IMR-90 (cell line): ENCODE measurements around the gene TSBP1. TPM values are rescaled to one million over a fixed set of nuclear protein-coding genes. Genes with fewer than 3 reads are reported as not detected.
"Not testable (repeated sequence)": the region's sequence is repeated elsewhere in the genome, so short reads cannot be mapped to it uniquely, and the experiment has no call there.

Experiments
- ATAC-seq: fragments of 200-7000 bp; cut with Tn5 transposase; 2 replicates; pipeline ENCODE4 v1.9.1; 2020; ENCODE audit warnings: low read depth, mild to moderate bottlenecking, moderate library complexity
- BruUV-seq: library from RNA; stranded (reverse); fragments of 400-500 nt; replicated peaks from 2 replicates; lab custom pipeline; 2021; lab: Mats Ljungman, UMichigan
- CTCF ChIA-PET: fragments of 300-600 bp; formaldehyde crosslinking; extraction: SDS; loops from one replicate; lab custom pipeline; 2021; ENCODE audit warnings: antibody characterized with exemption; lab: Yijun Ruan, JAX
- POLR2A ChIA-PET: fragments of 300-600 bp; sonication (Branson Sonifier 250); formaldehyde crosslinking; loops from one replicate; lab custom pipeline; 2022; ENCODE audit warnings: antibody characterized with exemption; ENCODE audit not compliant: unreplicated experiment; lab: Charles Lee
- DNase-seq: peaks from one replicate; pipeline ENCODE4 v3.0.0; 2013
- H2AFZ ChIP-seq: replicated peaks from 2 replicates; pipeline ENCODE3; 2013; ENCODE audit warnings: low read length, mild to moderate bottlenecking; ENCODE audit not compliant: poor library complexity
- H2AK5ac ChIP-seq: 2 replicates; pipeline ENCODE4 v1.6.1; 2013; ENCODE audit warnings: low read depth, low read length, inconsistent platforms
- H2AK9ac ChIP-seq: replicated peaks from 2 replicates; pipeline ENCODE3; 2013; ENCODE audit warnings: mild to moderate bottlenecking, low read depth, low read length, moderate library complexity; ENCODE audit not compliant: poor library complexity
- H2BK120ac ChIP-seq: 2 replicates; pipeline ENCODE4 v1.6.1; 2013; ENCODE audit warnings: low read depth, low read length, inconsistent platforms
- H2BK15ac ChIP-seq: 3 replicates; pipeline ENCODE4 v1.6.1; 2013; ENCODE audit warnings: low read depth, low read length, inconsistent platforms
- H2BK20ac ChIP-seq: 2 replicates; pipeline ENCODE4 v1.6.1; 2013; ENCODE audit warnings: low read depth, mild to moderate bottlenecking, inconsistent platforms, low read length, moderate library complexity
- H2BK5ac ChIP-seq: 2 replicates; pipeline ENCODE4 v1.6.1; 2013; ENCODE audit warnings: mild to moderate bottlenecking, low read depth, low read length, inconsistent platforms; ENCODE audit not compliant: poor library complexity, severe bottlenecking
- H3K14ac ChIP-seq: replicated peaks from 2 replicates; pipeline ENCODE4 v1.6.1; 2013; ENCODE audit warnings: low read depth, low read length, inconsistent platforms
- H3K18ac ChIP-seq: 2 replicates; pipeline ENCODE4 v1.6.1; 2013; ENCODE audit warnings: low read depth, low read length, control low read depth
- H3K23ac ChIP-seq: 2 replicates; pipeline ENCODE4 v1.6.1; 2013; ENCODE audit warnings: low read depth, low read length, inconsistent platforms
- H3K27ac ChIP-seq: 2 replicates; pipeline ENCODE4 v1.5.1; 2013; ENCODE audit warnings: mild to moderate bottlenecking, control low read depth, low read length; ENCODE audit not compliant: insufficient read depth
- H3K27me3 ChIP-seq: 2 replicates; pipeline ENCODE4 v1.6.1; 2013; ENCODE audit warnings: low read length; ENCODE audit not compliant: control insufficient read depth, insufficient read depth
- H3K36me3 ChIP-seq: 2 replicates; pipeline ENCODE4 v1.6.1; 2013; ENCODE audit warnings: low read length, mixed read lengths; ENCODE audit not compliant: control insufficient read depth, insufficient read depth
- H3K4ac ChIP-seq: 2 replicates; pipeline ENCODE4 v1.6.1; 2013; ENCODE audit warnings: low read depth, low read length, inconsistent platforms
- H3K4me1 ChIP-seq: 2 replicates; pipeline ENCODE4 v1.6.1; 2013; ENCODE audit warnings: low read length, mixed read lengths; ENCODE audit not compliant: control insufficient read depth, insufficient read depth
- H3K4me2 ChIP-seq: 2 replicates; pipeline ENCODE4 v1.6.1; 2013; ENCODE audit warnings: low read depth, mild to moderate bottlenecking, control low read depth, low read length, moderate library complexity
- H3K4me3 ChIP-seq: 2 replicates; pipeline ENCODE4 v1.5.1; 2013; ENCODE audit warnings: low read depth, mild to moderate bottlenecking, control low read depth, low read length, moderate library complexity; ENCODE audit not compliant: insufficient read depth
- H3K56ac ChIP-seq: 2 replicates; pipeline ENCODE4 v1.6.1; 2013; ENCODE audit warnings: low read length, inconsistent platforms; ENCODE audit not compliant: insufficient read depth; ENCODE audit errors: extremely low read depth
- H3K79me1 ChIP-seq, 2 experiments: 2 replicates each; pipeline ENCODE4 v1.6.1; 2013; ENCODE audit warnings: low read length in 2 of 2, inconsistent platforms in 1 of 2, low read depth in 1 of 2
- H3K9ac ChIP-seq: 2 replicates; pipeline ENCODE4 v1.6.1; 2013; ENCODE audit warnings: low read depth, low read length, control low read depth
- H3K9me1 ChIP-seq: 2 replicates; pipeline ENCODE4 v1.6.1; 2013; ENCODE audit warnings: low read length, inconsistent platforms; ENCODE audit not compliant: insufficient read depth
- H3K9me3 ChIP-seq: 2 replicates; pipeline ENCODE4 v1.6.1; 2013; ENCODE audit warnings: low read length; ENCODE audit not compliant: control insufficient read depth, insufficient read depth
- H4K20me1 ChIP-seq: 2 replicates; pipeline ENCODE4 v1.6.1; 2013; ENCODE audit warnings: low read length, inconsistent platforms; ENCODE audit not compliant: insufficient read depth
- H4K5ac ChIP-seq: 2 replicates; pipeline ENCODE4 v1.6.1; 2013; ENCODE audit warnings: mild to moderate bottlenecking, low read depth, low read length, control low read depth
- H4K8ac ChIP-seq, 2 experiments: 2 replicates each; pipeline ENCODE4 v1.6.1; 2013; ENCODE audit warnings: low read depth in 2 of 2, low read length in 2 of 2, control low read depth in 1 of 2, inconsistent platforms in 1 of 2
- H4K91ac ChIP-seq: 2 replicates; pipeline ENCODE4 v1.6.1; 2013; ENCODE audit warnings: low read depth, low read length, inconsistent platforms; ENCODE audit not compliant: insufficient read depth
- RAD21 ChIP-seq: IDR thresholded peaks from 2 replicates; pipeline ENCODE4 v1.6.1; 2012; ENCODE audit warnings: low read length, improper control_type of control experiment
- RFX5 ChIP-seq: IDR thresholded peaks from 2 replicates; pipeline ENCODE4 v1.8.0; 2012; ENCODE audit warnings: low read depth, mild to moderate bottlenecking, low read length, moderate library complexity
- SMC3 ChIP-seq: fragments of 150-350 bp; IDR thresholded peaks from 2 replicates; pipeline ENCODE4 v1.6.1; 2016; ENCODE audit warnings: low read depth, mild to moderate bottlenecking, antibody characterized with exemption, low read length, moderate library complexity
- WGBS, 2 experiments: methylation state at CpG; one replicate each; pipeline versions ENCODE4 v1.1.5 to v1.1.7; 2013; ENCODE audit warnings: missing lambda C conversion rate in 2 of 2; ENCODE audit not compliant: insufficient read length in 1 of 2; ENCODE audit errors: extremely low coverage in 2 of 2; 5-methylcytosine and 5-hydroxymethylcytosine counted together
- dilution Hi-C: fragments of 300-500 bp; cut with HindIII; formaldehyde crosslinking; loops from one replicate; pipeline ENCODE4 v1.14.3; 2018; ENCODE audit warnings: low sequenced_read_pairs; ENCODE audit not compliant: unreplicated experiment
- in situ Hi-C: fragments of 300-500 bp; cut with MboI; formaldehyde crosslinking; loops from 3 replicates; pipeline ENCODE4 v1.14.3; 2019; ENCODE audit warnings: low sequenced_read_pairs, inconsistent platforms, mixed read lengths
- intact Hi-C: fragments of 100-400 bp; cut with micrococcal nuclease; formaldehyde crosslinking; loops from 2 replicates; pipeline ENCODE4 v1.10.0; 2022
- polyA plus RNA-seq, 3 experiments: library from polyadenylated mRNA; depleted of rRNA; stranded (reverse); fragments of >200 nt; gene quantifications; 2 replicates each; pipeline ENCODE4 v1.2.3, GENCODE V29; 2012; ENCODE audit warnings: low replicate concordance in 1 of 3
- total RNA-seq: library from RNA; depleted of rRNA; stranded (reverse); fragments of >200 nt; gene quantifications from 2 replicates; pipeline ENCODE4 v1.2.3, GENCODE V29; 2012
- TF ChIP-seq, protein P1 (sequence below): fragments of 150-350 bp; IDR thresholded peaks from 2 replicates; pipeline ENCODE4 v1.6.1; 2017; ENCODE audit warnings: mild to moderate bottlenecking, antibody characterized with exemption, low read length, low read depth

Gene TSBP1
- total and polyA plus RNA-seq, 2 of the 4 experiments (the other 2 are of a cell fraction), result not detected

DNA sequence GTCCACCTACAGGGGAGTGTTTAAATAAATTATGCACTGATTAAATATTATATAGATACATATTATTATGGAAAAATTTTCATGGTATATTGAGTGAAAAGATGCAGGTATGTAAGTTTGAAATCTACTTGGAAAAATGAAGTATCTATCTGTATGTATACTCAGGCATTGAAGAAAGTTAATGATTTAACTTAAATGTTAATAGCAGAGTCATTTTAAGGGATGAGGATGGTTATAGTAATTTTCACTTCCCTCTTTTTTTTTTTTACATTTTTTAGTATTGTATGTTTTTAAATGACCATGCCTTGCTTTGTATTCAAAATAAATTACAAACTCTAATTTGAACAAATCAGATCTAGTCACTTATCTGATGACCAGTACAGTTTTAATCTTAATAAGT is 104.7 kb downstream of the TSBP1 start:
- H3K4me3 ChIP-seq, result no peak overlapping the region
- no peak for ATAC-seq
- no peak overlapping the region for H4K5ac ChIP-seq
- no peak overlapping the region for H3K4ac ChIP-seq
- no peak overlapping the region for H2AK9ac ChIP-seq
- H3K23ac ChIP-seq, result no peak overlapping the region
- POLR2A ChIA-PET, result no interaction called here
- DNase-seq, result no peak
- H2AFZ ChIP-seq, result no peak overlapping the region
- no peak overlapping the region for H2BK15ac ChIP-seq
- no peak overlapping the region for H3K9ac ChIP-seq
- TF ChIP-seq RFX5, result no peak
- TF ChIP-seq, protein P1, sequence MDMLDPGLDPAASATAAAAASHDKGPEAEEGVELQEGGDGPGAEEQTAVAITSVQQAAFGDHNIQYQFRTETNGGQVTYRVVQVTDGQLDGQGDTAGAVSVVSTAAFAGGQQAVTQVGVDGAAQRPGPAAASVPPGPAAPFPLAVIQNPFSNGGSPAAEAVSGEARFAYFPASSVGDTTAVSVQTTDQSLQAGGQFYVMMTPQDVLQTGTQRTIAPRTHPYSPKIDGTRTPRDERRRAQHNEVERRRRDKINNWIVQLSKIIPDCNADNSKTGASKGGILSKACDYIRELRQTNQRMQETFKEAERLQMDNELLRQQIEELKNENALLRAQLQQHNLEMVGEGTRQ, result no peak
- TF ChIP-seq SMC3, result no peak
- TF ChIP-seq RAD21, result no peak
- no peak overlapping the region for H4K91ac ChIP-seq
- H3K27ac ChIP-seq, result no peak overlapping the region
- H3K4me1 ChIP-seq, result no peaks in the 10 kb centered on the region
- H2BK120ac ChIP-seq, result no peak overlapping the region
- BruUV-seq, result no TSS peak
- H3K14ac ChIP-seq, result no peak overlapping the region
- H4K8ac ChIP-seq, result no peak overlapping the region
- H3K18ac ChIP-seq, result no peak overlapping the region
- dilution Hi-C loops, result no loop called here
- no peaks in the 10 kb centered on the region for H3K9me3 ChIP-seq
- intact Hi-C loops, result no loop called here
- H2AK5ac ChIP-seq, result no peak overlapping the region
- CTCF ChIA-PET, result interaction anchor here (1.4 kb wide), 1 partner anchor 12 kb away, joined by 3 read pairs; no protein-coding TSS in a partner anchor
- H3K9me1 ChIP-seq, result no peaks in the 10 kb centered on the region
- no peak overlapping the region for H2BK20ac ChIP-seq
- H3K79me1 ChIP-seq, result no peaks in the 10 kb centered on the region
- H3K4me2 ChIP-seq, result no peak overlapping the region
- no peaks in the 10 kb centered on the region for H3K27me3 ChIP-seq
- no peak overlapping the region for H2BK5ac ChIP-seq
- H3K56ac ChIP-seq, result no peak overlapping the region
- no peaks in the 10 kb centered on the region for H3K36me3 ChIP-seq
- no peaks in the 10 kb centered on the region for H4K20me1 ChIP-seq
- in situ Hi-C loops, result no loop called here

DNA sequence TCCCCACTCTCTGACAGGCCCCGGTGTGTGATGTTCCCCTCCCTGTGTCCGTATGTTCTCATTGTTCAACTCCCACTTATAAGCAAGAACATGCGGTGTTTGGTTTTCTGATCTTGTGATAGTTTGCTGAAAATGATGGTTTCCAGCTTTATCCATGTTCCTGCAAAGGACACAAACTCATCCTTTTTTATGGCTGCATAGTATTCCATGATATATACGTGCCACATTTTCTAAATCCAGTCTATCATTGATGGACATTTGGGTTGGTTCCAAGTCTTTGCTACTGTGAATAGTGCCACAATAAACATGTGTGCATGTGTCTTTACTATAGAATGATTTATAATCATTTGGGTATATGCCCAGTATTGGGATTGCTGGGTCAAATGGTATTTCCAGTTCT is 114.4 kb downstream of the TSBP1 start:
- ATAC-seq, POLR2A ChIA-PET, H2AK9ac ChIP-seq, H3K9me3 ChIP-seq, H2BK5ac ChIP-seq, H3K4me3 ChIP-seq, H3K36me3 ChIP-seq, in situ Hi-C loops, H2AK5ac ChIP-seq, H3K27me3 ChIP-seq, H3K4ac ChIP-seq, CTCF ChIA-PET, dilution Hi-C loops, H3K4me1 ChIP-seq, H2BK15ac ChIP-seq, H4K5ac ChIP-seq, BruUV-seq, H2BK120ac ChIP-seq, H2AFZ ChIP-seq, H4K8ac ChIP-seq, H3K4me2 ChIP-seq, intact Hi-C loops, H3K18ac ChIP-seq, H4K91ac ChIP-seq, H3K9me1 ChIP-seq, DNase-seq, H3K79me1 ChIP-seq, H4K20me1 ChIP-seq, H3K14ac ChIP-seq, H3K27ac ChIP-seq, H3K9ac ChIP-seq, H3K56ac ChIP-seq, H2BK20ac ChIP-seq, H3K23ac ChIP-seq: not testable (repeated sequence)
- WGBS, 2 experiments, result no CpG with 5 or more reads among the region's 4 CpGs
